HFFc6 (cell line): ENCODE data around the gene RPRD1B. TPM values are rescaled to one million over a fixed set of nuclear protein-coding genes. Genes with fewer than 3 reads are reported as not detected.

Source experiments
- DNase-seq: peaks from one replicate; pipeline ENCODE4 v3.0.0-alpha.2; 2018
- H3K27ac Mint-ChIP-seq: 2 replicates; pipeline ENCODE4 v1.8.0; 2020; ENCODE audit warnings: mild to moderate bottlenecking, mixed read lengths
- H3K27me3 Mint-ChIP-seq: 2 replicates; pipeline ENCODE4 v1.8.0; 2021; ENCODE audit warnings: mild to moderate bottlenecking, moderate library complexity, mixed read lengths; ENCODE audit not compliant: insufficient read depth
- H3K36me3 Mint-ChIP-seq: 2 replicates; pipeline ENCODE4 v1.8.0; 2021; ENCODE audit warnings: low read depth, mixed read lengths
- H3K4me1 Mint-ChIP-seq: 2 replicates; pipeline ENCODE4 v1.8.0; 2020; ENCODE audit warnings: low read depth, mixed read lengths
- H3K4me3 Mint-ChIP-seq: 2 replicates; pipeline ENCODE4 v1.8.0; 2020; ENCODE audit warnings: mild to moderate bottlenecking, moderate library complexity, mixed read lengths
- H3K9me3 Mint-ChIP-seq: 2 replicates; pipeline ENCODE4 v1.8.0; 2020; ENCODE audit warnings: mild to moderate bottlenecking, mixed read lengths
- CTCF ChIP-seq: fragments of 200-600 bp; sonication (generic); IDR thresholded peaks from 2 replicates; pipeline ENCODE4 v1.5.0; 2021; ENCODE audit warnings: antibody characterized with exemption, mild to moderate bottlenecking
- total RNA-seq, 6 experiments: library from RNA; stranded (reverse); fragmentation: NEBNext Ultra II Directional; extraction: Animal tissue kit (Norgen Biotek cat#: 25700); gene quantifications; 2 replicates in 1 of 6; 3 replicates in 5 of 6; pipeline ENCODE4 v1.2.3, GENCODE V29; 2021

The RPRD1B gene
- total RNA-seq, 6 experiments from 2014 or later: 15.9 to 20.2 (median 19.2) TPM

DNA sequence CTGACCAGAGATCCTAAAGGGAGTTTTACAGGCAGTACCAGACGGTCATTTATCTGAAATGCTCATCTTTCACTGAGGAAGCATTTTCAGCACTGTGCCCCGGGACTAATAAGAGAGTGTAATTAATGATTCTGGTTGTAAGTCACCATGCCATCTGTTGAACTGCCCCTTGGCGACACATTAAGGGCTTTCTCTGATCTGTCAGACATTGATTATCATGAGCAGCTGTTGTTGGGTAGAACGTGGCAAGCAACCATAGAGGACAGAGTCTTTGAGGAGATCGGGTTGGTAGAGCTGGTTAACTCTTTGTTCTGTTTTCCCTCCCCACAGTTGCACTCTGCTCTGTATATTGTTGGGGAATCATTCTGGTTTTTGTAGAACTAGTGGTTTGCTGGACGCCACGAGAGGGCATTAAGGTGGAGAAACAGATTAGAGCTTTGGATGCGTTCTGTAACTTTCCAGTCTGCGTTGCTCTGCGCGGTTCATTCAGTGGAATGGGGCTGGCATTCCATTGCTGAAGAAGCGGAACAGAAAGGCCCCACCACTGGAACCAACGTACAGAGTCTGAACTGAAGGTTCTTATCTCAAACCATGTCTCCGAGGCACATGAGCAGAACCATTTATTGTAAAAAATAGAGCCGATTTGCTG, 34.3 kb downstream of the RPRD1B start:
- peaks cover 17% of the 10 kb centered on the region for H3K4me1 Mint-ChIP-seq
- peaks cover 56% of the 10 kb centered on the region for H3K36me3 Mint-ChIP-seq
- no peak for DNase-seq
- H3K9me3 Mint-ChIP-seq: no peaks in the 10 kb centered on the region
- no peak overlapping the region for H3K27ac Mint-ChIP-seq
- H3K4me3 Mint-ChIP-seq: no peak overlapping the region
- TF ChIP-seq CTCF: no peak
- no peaks in the 10 kb centered on the region for H3K27me3 Mint-ChIP-seq

DNA sequence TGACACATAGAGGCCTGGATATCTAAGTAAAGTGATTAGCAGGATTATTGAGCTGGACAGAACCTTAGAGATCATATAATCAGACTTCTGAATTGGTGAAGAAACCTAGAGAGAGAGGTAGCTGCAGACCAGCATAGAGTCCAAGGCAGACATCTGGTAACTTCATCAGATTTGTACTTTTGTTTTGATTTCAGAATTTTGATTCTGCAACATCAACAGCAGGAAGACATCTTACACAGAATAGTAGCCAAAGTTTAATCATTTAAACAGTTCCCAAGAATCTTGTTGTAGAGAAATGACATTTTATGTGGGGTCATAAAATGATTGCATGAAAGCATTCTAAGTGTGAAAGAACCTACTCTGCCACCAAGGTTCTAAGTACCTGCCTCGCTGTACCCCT, 39.4 kb downstream of the RPRD1B start:
- Mint-ChIP-seq H3K27me3 (peaks cover 2% of the 10 kb centered on the region; the same call in 1 of the 2 replicates), H3K4me3 (no peak overlapping the region), H3K4me1 (peaks cover 47% of the 10 kb centered on the region), H3K9me3 (no peaks in the 10 kb centered on the region), H3K27ac (peak overlapping the region; percentile 52), H3K36me3 (peaks cover 42% of the 10 kb centered on the region)
- TF ChIP-seq CTCF: no peak
- no peak for DNase-seq

DNA sequence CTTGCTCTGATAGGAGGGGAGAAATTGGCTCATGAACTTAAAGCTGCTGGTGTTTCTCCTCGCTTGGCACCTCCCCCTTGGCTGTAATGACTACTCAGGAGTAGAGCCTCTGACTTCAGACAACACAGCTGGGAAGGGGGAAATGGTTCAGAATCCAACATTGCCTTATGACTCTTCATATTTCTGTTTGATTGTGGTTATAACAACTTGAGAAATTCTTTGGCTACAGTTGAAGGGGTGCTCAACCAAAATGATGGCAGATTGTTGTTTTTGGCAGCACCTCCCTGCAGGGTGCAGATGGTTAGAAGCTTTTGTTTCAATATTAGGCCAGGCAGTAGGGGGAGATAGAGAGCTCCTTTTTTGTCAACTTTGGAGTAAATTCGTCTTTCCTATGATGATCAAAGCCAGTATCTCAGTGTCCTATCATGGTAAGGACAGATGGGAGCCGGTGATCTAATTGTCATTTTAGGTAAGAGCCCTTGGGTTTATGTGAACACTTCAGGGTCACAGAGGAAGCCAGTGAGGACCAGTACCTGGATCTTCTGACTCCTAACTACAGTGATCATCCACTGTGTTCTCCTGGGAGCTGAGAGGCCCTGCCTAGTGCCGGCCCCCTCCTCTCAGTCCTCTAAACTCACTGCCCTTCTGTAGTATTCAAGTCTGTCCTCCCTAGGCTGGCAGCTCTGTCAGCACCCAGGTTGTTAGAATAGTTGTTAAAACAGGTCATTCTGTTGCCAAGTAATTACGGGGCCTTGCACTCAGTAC, 39.9 kb downstream of the RPRD1B start:
- peak; percentile 91 for TF ChIP-seq CTCF
- H3K27me3 Mint-ChIP-seq: peaks cover 2% of the 10 kb centered on the region; the same call in 1 of the 2 replicates
- H3K9me3 Mint-ChIP-seq: no peaks in the 10 kb centered on the region
- peaks cover 47% of the 10 kb centered on the region for H3K36me3 Mint-ChIP-seq
- H3K4me1 Mint-ChIP-seq: peaks cover 47% of the 10 kb centered on the region
- DNase-seq: peak; percentile 84
- peak overlapping the region; percentile 52 for H3K27ac Mint-ChIP-seq
- no peak overlapping the region for H3K4me3 Mint-ChIP-seq

GRCh38 chr20:38075161-38075998, 41.8 kb downstream of the RPRD1B start:
- Mint-ChIP-seq H3K27ac (peak overlapping the region; percentile 30), H3K9me3 (no peaks in the 10 kb centered on the region), H3K4me1 (peaks cover 57% of the 10 kb centered on the region), H3K36me3 (peaks cover 53% of the 10 kb centered on the region), H3K4me3 (no peak overlapping the region), H3K27me3 (peaks cover 2% of the 10 kb centered on the region; the same call in 1 of the 2 replicates)
- no peak for DNase-seq
- no peak for TF ChIP-seq CTCF

GRCh38 chr20:38076548-38076947, 43.0 kb downstream of the RPRD1B start:
- H3K36me3 Mint-ChIP-seq: peaks cover 51% of the 10 kb centered on the region
- H3K27ac Mint-ChIP-seq: no peak overlapping the region
- no peak overlapping the region for H3K4me3 Mint-ChIP-seq
- no peaks in the 10 kb centered on the region for H3K9me3 Mint-ChIP-seq
- no peak for DNase-seq
- TF ChIP-seq CTCF: no peak
- H3K27me3 Mint-ChIP-seq: peaks cover 2% of the 10 kb centered on the region; the same call in 1 of the 2 replicates
- peaks cover 62% of the 10 kb centered on the region for H3K4me1 Mint-ChIP-seq
